NCI-H524 (cell line): ENCODE data around the gene TJP3.

Experiments used
- DNase-seq, 2 experiments: peaks; one replicate each; lab custom pipeline; 2025; lab: John Stamatoyannopoulos, UW

Gene TJP3

GRCh38 chr19:3670796-3671679, 37.1 kb upstream of the TJP3 start:
- no peak for DNase-seq

- DNase-seq, result no peak
Observed at GRCh38 chr19:3671680-3672574, 36.3 kb upstream of the TJP3 start.

- DNase-seq, result no peak
Observed at GRCh38 chr19:3672575-3672948, 35.6 kb upstream of the TJP3 start.

GRCh38 chr19:3672993-3673392, 35.2 kb upstream of the TJP3 start:
- no peak for DNase-seq

- DNase-seq, result no peak
Observed at GRCh38 chr19:3673506-3674439, 34.4 kb upstream of the TJP3 start.

- no peak for DNase-seq
Observed at GRCh38 chr19:3674784-3675543, 33.2 kb upstream of the TJP3 start.

- no peak for DNase-seq
Observed at GRCh38 chr19:3678188-3678587, 30.0 kb upstream of the TJP3 start.

- no peak for DNase-seq
Observed at GRCh38 chr19:3679138-3679537, 29.0 kb upstream of the TJP3 start.

- DNase-seq, result no peak
Observed at GRCh38 chr19:3679581-3679980, 28.6 kb upstream of the TJP3 start.

GRCh38 chr19:3680939-3681338, 27.2 kb upstream of the TJP3 start:
- DNase-seq, result no peak

- no peak for DNase-seq
Observed at GRCh38 chr19:3682286-3682685, 25.9 kb upstream of the TJP3 start.

GRCh38 chr19:3682741-3683404, 25.3 kb upstream of the TJP3 start:
- DNase-seq, result no peak

- no peak for DNase-seq
Observed at GRCh38 chr19:3683405-3684053, 24.7 kb upstream of the TJP3 start.

GRCh38 chr19:3684054-3684816, 23.9 kb upstream of the TJP3 start:
- peak in 1 of 2 experiments; percentile 32 for DNase-seq

- DNase-seq, result no peak
Observed at GRCh38 chr19:3684817-3685410, 23.3 kb upstream of the TJP3 start.

GRCh38 chr19:3687393-3687773, 20.8 kb upstream of the TJP3 start:
- DNase-seq, result no peak

- no peak for DNase-seq
Observed at GRCh38 chr19:3687774-3688706, 20.1 kb upstream of the TJP3 start.
